ENCODE results near the gene PATZ1.
"Not testable (repeated sequence)": the region's sequence is repeated elsewhere in the genome, so short reads cannot be mapped to it uniquely, and the experiment has no call there.

Gene PATZ1, protein sequence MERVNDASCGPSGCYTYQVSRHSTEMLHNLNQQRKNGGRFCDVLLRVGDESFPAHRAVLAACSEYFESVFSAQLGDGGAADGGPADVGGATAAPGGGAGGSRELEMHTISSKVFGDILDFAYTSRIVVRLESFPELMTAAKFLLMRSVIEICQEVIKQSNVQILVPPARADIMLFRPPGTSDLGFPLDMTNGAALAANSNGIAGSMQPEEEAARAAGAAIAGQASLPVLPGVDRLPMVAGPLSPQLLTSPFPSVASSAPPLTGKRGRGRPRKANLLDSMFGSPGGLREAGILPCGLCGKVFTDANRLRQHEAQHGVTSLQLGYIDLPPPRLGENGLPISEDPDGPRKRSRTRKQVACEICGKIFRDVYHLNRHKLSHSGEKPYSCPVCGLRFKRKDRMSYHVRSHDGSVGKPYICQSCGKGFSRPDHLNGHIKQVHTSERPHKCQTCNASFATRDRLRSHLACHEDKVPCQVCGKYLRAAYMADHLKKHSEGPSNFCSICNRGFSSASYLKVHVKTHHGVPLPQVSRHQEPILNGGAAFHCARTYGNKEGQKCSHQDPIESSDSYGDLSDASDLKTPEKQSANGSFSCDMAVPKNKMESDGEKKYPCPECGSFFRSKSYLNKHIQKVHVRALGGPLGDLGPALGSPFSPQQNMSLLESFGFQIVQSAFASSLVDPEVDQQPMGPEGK

DNA sequence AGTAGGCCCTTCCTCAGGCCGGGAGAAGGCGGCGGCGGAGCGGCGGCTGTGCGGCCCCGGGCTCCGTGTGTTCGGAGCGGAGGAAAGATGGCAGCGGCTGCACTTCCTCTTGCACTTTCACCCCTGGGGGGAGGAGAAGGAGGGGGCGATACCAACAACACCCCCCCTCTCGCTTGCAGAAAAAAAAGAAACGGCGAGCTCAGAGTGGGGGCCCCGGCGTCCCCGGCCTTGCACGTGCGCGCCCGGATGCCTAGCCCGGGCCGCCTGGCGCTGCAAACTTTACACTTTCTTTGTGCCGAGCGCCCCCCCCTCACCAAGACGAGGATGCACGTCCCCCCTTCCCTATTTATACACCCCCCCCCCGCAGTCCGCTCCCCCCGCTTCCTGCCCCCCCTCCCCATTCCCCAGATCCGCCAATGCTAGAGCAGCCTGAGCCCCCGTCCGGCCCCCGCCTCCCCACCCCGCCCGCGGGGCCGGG lies at the start of gene PATZ1:
Gene PATZ1 (minus strand): TSS at position 92 of the 478 bp plus-strand sequence. CDS start 744 bp downstream, outside the sequence.
- TF ChIP-seq, protein P1, sequence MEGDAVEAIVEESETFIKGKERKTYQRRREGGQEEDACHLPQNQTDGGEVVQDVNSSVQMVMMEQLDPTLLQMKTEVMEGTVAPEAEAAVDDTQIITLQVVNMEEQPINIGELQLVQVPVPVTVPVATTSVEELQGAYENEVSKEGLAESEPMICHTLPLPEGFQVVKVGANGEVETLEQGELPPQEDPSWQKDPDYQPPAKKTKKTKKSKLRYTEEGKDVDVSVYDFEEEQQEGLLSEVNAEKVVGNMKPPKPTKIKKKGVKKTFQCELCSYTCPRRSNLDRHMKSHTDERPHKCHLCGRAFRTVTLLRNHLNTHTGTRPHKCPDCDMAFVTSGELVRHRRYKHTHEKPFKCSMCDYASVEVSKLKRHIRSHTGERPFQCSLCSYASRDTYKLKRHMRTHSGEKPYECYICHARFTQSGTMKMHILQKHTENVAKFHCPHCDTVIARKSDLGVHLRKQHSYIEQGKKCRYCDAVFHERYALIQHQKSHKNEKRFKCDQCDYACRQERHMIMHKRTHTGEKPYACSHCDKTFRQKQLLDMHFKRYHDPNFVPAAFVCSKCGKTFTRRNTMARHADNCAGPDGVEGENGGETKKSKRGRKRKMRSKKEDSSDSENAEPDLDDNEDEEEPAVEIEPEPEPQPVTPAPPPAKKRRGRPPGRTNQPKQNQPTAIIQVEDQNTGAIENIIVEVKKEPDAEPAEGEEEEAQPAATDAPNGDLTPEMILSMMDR (IDR thresholded peaks at IDR 0.05; ENCODE audit: low read depth, low read length), result no peak
- DNase-seq (ENCODE audit: low read depth in 2 of 2), result peak; percentile 67 to 86
- H3K4me3 ChIP-seq (replicated peaks in 1 of 2; ENCODE audit: low read depth in 2 of 2, low read length in 2 of 2), result peak within 1 kb of the TSS; percentile 66 to 73

DNA sequence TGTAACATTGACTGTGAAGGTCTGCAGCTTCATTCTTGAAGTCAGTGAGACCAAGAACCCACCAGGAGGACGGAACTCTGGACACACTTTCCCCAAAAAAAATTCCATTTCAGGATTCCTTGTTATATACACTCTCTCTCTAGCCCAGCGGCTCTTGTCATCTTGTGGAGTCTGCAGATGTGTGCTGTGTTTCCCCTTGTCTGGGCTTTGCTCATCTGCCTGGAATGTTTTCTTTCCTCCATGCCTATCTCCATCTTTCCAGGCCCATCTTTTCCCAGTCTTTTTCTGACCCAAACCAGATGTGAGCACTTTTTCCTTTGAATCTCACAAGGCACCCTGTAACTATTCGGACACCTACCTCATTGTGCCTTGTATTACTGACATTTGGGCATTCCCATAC lies 48.2 kb upstream of the PATZ1 start:
- TF ChIP-seq, protein P1 (IDR thresholded peaks at IDR 0.05; ENCODE audit: low read depth, low read length), result no peak
- peak in 1 of 2 donors; percentile 8 for DNase-seq (ENCODE audit: low read depth in 2 of 2)
- H3K4me3 ChIP-seq (replicated peaks in 1 of 2; ENCODE audit: low read depth in 2 of 2, low read length in 2 of 2), result no peak overlapping the region

DNA sequence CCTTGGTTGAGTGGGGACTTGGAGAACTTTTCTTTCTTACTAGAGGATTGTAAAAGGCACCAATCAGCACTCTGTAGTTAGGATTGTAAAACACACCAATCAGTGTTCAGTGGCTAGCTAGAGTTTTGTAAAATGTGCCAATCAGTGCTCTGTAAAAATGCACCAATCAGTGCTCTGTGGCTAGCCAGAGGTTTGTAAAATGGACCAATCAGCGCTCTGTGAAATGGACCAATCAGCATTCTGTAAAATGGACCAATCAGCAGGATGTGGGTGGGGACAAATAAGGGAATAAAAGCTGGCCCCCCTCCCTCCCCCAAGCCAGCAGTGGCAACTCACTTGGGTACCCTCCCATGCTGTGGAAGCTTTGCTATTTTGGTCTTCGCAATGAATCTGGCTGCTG lies 47.7 kb upstream of the PATZ1 start:
- no peak for DNase-seq (ENCODE audit: low read depth in 2 of 2)
- TF ChIP-seq, protein P1 (IDR thresholded peaks at IDR 0.05; ENCODE audit: low read depth, low read length), result no peak
- H3K4me3 ChIP-seq (replicated peaks in 1 of 2; ENCODE audit: low read depth in 2 of 2, low read length in 2 of 2), result no peak overlapping the region

DNA sequence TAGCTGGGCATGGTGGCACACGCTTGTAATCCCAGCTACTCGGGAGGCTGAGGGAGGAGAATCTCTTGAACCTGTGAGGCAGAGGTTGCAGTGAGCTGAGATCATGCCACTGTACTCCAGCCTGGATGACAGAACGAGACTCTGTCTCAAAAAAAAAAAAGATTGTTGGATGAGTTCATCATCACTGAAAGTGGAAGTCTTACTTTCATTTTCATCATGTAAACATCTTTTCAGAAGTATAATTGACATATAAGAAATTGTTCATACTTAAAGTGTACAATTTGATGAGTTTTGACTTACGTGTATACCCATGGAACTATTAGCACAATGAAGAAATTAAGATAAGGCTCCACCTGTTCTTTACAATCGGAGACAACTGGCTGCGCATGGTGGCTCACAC lies 32.5 kb upstream of the PATZ1 start:
- peak in 1 of 2 donors; percentile 25 for DNase-seq (ENCODE audit: low read depth in 2 of 2)

DNA sequence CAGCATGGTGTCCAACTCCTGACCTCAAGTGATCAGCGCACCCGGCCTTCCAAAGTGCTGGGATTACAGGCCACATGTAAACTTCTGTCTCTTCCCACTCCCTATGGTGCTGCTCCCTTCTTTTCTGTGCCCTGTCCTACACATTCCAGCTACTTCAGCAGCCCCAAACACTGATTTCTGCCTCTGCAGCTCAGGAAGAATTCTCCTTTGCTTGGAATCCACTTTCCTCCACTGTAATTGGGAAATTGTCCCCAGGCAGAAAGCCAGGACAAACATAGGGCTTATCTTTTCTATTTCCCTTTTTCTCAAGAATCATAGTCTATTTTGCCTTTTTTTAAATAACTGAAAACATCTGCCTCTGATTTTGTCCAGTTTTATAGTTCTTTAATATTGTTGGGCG lies 32.0 kb upstream of the PATZ1 start:
- peak; percentile 52 to 89 for DNase-seq (ENCODE audit: low read depth in 2 of 2)
- TF ChIP-seq, protein P1 (IDR thresholded peaks at IDR 0.05; ENCODE audit: low read depth, low read length), result no peak
- H3K4me3 ChIP-seq (replicated peaks in 1 of 2; ENCODE audit: low read depth in 2 of 2, low read length in 2 of 2), result no peak overlapping the region

More for the DNA sequence above, 32.5 kb upstream of the PATZ1 start:
- H3K4me3 ChIP-seq (replicated peaks in 1 of 2; ENCODE audit: low read depth in 2 of 2, low read length in 2 of 2), result not testable (repeated sequence)

DNA sequence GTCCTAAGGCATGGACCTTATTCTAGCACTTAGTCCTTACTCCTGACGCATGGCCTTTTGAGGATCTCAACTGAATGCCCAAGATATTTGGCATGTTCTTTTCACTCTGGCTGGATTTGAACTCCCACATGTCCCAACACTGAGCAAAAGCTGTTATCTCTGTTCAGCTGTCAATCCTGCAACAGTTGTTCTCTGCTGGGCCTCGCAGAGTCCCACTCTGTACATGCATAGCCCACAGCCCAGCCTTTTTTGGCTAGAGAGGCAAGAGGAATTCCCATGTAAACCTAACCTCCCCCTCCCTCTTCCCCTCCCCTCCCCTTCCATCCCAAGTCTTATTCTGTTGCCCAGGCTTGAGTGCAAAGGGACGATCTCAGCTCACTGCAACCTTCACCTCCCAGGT lies 31.5 kb upstream of the PATZ1 start:
- DNase-seq (ENCODE audit: low read depth in 2 of 2), result peak in 1 of 2 donors; percentile 81
- TF ChIP-seq, protein P1 (IDR thresholded peaks at IDR 0.05; ENCODE audit: low read depth, low read length), result no peak
- no peak overlapping the region for H3K4me3 ChIP-seq (replicated peaks in 1 of 2; ENCODE audit: low read depth in 2 of 2, low read length in 2 of 2)

DNA sequence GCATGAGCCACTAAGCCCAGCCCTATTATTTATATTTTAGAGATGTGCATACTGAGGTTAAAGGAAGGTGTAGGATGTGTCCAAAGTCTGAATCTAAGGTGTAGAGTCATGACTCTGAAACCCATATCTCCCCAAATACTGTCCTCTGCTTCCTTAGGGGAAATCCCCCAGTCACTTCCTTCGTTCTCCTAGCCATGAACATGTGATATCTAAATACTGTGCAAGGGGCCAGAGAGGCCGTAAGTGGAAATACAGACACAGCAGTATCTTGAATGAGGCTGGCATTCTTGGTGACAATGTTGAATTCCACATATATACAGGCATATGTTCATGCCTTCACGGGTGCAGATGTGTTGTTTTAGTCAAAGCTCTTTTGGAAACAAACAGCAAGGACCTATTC lies 21.3 kb upstream of the PATZ1 start:
- H3K4me3 ChIP-seq (replicated peaks in 1 of 2; ENCODE audit: low read depth in 2 of 2, low read length in 2 of 2), result no peak overlapping the region
- DNase-seq (ENCODE audit: low read depth in 2 of 2), result no peak
- TF ChIP-seq, protein P1 (IDR thresholded peaks at IDR 0.05; ENCODE audit: low read depth, low read length), result no peak
